GM06990 (cell line): ENCODE measurements around the gene TBKBP1.

Experiments
- DNase-seq: peaks from one replicate; pipeline ENCODE4 v3.0.0-alpha.2; 2011; ENCODE audit not compliant: insufficient read length; ENCODE audit errors: extremely low read depth
- H3K27me3 ChIP-seq: replicated peaks from 2 replicates; pipeline ENCODE4 v1.6.0; 2011; ENCODE audit warnings: low read length; ENCODE audit not compliant: control insufficient read depth, insufficient read depth
- H3K36me3 ChIP-seq: 2 replicates; pipeline ENCODE4 v1.5.1; 2011; ENCODE audit warnings: low read length; ENCODE audit not compliant: control insufficient read depth, insufficient read depth
- H3K4me3 ChIP-seq: replicated peaks from 2 replicates; pipeline ENCODE4 v1.5.1; 2011; ENCODE audit warnings: low read depth, mild to moderate bottlenecking, control low read depth, low read length
- TF ChIP-seq, protein P1 (sequence below): IDR thresholded peaks from 2 replicates; pipeline ENCODE4 v1.5.1; 2011; ENCODE audit warnings: low read length, control low read depth, mild to moderate bottlenecking, inconsistent platforms; ENCODE audit not compliant: insufficient read depth, poor library complexity, severe bottlenecking

TBKBP1 gene

DNA sequence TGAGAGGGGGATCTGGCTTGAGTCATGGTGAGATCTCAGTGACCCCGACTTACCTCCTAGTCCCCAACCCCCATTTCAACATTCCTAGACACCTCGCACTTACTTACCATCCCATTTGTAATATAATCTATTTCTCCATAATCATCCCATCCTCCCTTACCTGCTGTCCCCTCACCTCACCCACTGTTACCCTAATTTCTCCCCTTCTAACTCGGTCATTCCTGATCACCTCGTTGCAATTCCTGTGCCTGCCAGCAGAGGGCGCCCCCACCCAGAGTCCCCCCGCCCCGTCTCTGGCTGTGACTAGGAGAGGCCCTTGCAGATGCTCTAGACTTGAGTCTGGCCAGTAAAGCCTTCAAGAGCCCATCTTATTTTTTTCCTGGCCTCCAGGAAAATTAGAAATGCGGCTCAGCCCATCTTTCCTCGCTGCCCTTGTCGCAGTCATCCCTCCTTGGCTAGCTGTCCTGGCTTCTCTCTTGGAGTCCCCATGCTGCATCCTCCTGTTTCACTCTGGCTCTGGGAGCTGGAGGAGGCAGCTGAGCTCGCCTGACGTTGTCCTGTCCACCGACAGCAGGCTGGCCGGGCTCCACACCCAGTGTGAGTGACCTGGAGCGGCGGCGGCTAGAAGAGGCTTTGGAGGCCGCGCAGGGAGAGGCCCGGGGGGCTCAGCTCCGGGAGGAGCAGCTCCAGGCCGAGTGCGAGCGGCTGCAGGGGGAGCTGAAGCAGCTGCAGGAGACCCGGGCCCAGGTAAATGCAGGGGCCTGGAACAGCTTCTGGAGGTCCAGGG, 5.0 kb downstream of the TBKBP1 start:
- H3K27me3 ChIP-seq = peaks cover 2% of the 10 kb centered on the region
- peak; percentile 61 for DNase-seq
- H3K4me3 ChIP-seq = no peak overlapping the region
- TF ChIP-seq, protein P1, sequence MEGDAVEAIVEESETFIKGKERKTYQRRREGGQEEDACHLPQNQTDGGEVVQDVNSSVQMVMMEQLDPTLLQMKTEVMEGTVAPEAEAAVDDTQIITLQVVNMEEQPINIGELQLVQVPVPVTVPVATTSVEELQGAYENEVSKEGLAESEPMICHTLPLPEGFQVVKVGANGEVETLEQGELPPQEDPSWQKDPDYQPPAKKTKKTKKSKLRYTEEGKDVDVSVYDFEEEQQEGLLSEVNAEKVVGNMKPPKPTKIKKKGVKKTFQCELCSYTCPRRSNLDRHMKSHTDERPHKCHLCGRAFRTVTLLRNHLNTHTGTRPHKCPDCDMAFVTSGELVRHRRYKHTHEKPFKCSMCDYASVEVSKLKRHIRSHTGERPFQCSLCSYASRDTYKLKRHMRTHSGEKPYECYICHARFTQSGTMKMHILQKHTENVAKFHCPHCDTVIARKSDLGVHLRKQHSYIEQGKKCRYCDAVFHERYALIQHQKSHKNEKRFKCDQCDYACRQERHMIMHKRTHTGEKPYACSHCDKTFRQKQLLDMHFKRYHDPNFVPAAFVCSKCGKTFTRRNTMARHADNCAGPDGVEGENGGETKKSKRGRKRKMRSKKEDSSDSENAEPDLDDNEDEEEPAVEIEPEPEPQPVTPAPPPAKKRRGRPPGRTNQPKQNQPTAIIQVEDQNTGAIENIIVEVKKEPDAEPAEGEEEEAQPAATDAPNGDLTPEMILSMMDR = peak; percentile 99
- no peaks in the 10 kb centered on the region for H3K36me3 ChIP-seq

DNA sequence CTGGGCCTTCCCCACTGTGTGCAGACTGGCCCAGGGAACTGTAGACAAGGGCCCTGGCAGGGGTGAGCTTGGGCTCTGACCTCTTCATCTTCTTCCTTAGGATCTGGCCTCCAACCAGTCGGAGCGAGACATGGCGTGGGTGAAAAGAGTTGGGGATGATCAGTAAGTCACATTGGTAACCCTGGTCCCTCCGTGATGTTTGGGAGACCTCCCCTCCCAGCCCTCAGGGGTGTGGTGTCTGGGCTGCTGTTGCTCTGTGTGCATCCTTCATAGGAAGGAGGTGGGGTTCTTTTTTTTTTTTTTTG, 5.5 kb downstream of the TBKBP1 start:
- TF ChIP-seq, protein P1 = no peak
- H3K4me3 ChIP-seq = no peak overlapping the region
- no peaks in the 10 kb centered on the region for H3K36me3 ChIP-seq
- no peak for DNase-seq
- H3K27me3 ChIP-seq = peaks cover 2% of the 10 kb centered on the region

DNA sequence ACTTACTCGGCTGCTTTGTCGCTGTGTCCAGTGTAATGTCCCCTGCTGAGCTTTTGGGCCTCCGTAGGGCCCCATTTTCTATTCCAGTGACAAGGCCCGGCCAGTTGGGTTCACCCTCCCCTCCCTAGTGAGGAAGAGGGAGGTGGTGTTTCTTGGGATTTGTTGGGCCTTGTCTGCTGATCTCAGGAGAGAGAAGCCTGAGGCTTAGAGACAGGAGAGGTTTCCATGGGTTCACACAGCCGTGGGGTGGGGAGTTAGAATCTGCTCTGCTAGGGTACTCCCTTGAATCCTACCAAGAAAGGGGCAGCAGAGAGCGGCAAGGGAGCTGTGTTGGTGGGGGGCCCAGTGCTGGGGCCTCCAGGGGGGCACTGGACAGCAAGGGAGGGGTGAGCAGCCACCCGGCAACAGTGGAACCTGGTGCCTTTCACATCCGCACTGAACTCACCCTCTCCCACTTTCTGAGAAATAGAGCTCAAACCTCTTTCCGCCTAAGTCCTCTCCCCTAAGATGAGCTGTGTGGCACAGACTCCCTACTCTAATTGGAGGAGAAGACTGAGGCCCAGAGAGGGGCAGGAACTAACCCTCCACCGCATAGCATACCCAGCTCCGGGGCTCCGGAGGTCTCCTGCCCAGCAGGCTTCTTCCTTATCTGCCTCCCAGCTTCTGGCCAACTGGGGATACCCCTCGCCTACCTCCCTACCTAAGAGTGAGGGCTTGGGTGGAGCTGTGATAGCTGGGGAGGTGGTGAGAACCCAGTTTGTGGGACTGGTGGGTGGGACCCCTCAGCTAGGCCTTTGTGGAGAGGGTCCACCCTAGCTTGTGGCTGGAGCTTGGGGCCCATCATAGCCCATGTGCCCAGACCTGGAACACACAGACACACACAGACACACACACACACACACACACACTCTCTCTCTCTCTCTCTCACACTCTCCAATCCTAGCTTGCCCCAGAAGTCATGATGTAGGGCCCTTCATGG, 6.8 kb downstream of the TBKBP1 start:
- no peak overlapping the region for H3K4me3 ChIP-seq
- no peaks in the 10 kb centered on the region; the same call in none of the 2 replicates for H3K27me3 ChIP-seq
- TF ChIP-seq, protein P1 = no peak
- no peak for DNase-seq
- no peaks in the 10 kb centered on the region for H3K36me3 ChIP-seq

DNA sequence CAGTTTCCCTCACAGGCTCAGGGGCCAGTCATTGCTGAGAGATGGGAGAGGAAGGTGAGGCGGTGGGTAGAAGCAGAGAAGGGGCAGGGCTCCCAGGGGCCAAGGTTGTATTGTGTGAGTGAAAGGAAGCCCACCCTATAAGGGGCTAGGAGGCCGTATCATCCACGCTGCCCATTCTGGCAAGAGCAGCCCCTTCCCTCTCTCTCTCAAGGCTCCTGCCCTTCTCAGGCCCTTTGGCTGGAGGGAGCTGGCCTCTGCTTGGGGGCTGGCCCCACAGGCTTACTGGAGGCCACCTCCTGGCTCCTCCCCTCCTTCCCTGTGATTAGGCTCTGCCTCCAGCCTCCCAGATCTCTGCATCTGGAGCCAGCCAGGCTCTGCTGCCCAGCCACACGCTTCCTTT, 7.6 kb downstream of the TBKBP1 start:
- TF ChIP-seq, protein P1 = no peak
- Histone ChIP-seq H3K4me3 (no peak overlapping the region), H3K36me3 (no peaks in the 10 kb centered on the region), H3K27me3 (no peaks in the 10 kb centered on the region; the same call in none of the 2 replicates)
- no peak for DNase-seq

DNA sequence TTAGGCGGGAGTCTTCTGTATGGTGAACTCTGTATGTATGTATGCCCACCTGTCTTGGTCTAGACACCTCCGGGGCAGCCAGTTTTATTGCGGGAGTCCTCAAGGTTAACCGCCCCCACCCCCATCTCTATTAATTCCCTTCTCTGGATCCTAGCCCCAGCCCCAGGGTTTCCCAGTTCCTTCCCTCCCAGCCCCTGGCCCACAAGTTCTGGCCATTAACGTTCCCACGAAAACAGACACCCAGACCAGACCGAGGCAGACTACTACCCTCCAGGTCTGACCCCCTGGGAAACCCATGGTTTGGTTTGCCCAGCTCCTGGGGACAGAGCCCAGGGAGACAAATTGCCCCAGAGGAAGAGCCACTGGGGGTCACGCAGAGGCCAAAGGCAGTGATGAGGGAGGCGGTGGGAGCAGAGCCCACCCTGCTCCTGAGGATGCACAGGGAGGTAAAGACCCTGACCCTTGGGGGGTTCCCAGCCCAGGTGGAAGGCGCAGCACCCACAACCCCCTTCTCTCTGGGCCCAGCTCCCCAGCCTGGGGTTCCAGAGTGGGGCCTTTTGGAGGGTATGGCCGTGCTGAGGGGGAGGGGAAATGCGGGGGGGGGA, 8.5 kb downstream of the TBKBP1 start:
- no peaks in the 10 kb centered on the region for H3K36me3 ChIP-seq
- H3K27me3 ChIP-seq = no peaks in the 10 kb centered on the region; the same call in none of the 2 replicates
- TF ChIP-seq, protein P1 = no peak
- DNase-seq = no peak
- no peak overlapping the region for H3K4me3 ChIP-seq
